Measurements from ENCODE around the gene NKRF.

GRCh38 chrX:119607018-119607389, 780 bp upstream of the NKRF start:
- TF ChIP-seq, protein P1, sequence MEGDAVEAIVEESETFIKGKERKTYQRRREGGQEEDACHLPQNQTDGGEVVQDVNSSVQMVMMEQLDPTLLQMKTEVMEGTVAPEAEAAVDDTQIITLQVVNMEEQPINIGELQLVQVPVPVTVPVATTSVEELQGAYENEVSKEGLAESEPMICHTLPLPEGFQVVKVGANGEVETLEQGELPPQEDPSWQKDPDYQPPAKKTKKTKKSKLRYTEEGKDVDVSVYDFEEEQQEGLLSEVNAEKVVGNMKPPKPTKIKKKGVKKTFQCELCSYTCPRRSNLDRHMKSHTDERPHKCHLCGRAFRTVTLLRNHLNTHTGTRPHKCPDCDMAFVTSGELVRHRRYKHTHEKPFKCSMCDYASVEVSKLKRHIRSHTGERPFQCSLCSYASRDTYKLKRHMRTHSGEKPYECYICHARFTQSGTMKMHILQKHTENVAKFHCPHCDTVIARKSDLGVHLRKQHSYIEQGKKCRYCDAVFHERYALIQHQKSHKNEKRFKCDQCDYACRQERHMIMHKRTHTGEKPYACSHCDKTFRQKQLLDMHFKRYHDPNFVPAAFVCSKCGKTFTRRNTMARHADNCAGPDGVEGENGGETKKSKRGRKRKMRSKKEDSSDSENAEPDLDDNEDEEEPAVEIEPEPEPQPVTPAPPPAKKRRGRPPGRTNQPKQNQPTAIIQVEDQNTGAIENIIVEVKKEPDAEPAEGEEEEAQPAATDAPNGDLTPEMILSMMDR (conservative IDR thresholded peaks at IDR 0.05; ENCODE audit: low read length) = no peak
- TF ChIP-seq EZH2phosphoT487 (IDR thresholded peaks at IDR 0.05; ENCODE audit: borderline replicate concordance, low read depth, low read length) = no peak

Measured in OCI-LY7 (cell line).